Measurements from ENCODE around the gene LRRC75A.

The LRRC75A gene

DNA sequence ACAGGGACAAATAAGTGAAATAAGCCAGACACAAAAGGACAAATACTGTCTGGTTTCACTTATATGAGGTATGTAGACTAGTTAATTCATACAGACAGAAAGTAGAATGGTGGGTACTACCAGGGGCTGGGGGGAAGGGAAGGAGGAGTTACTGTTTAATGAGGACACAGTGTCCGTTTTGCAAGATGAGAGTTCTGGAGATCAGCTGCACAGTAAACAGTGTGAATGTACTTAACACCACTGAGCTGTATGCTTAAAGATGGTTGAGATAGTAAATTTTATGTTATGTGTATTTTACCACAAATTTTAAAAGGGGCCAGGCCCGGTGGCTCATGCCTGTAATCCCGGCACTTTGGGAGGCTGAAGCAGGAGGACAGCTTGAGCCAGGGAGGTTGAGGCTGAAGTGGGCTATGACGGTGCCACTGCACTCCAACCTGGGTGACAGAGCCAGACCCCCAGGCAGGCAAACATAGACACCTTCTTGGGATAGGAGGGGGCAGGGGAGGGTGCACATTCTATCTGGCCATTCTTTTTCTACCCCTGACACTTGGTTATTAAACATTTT, 23.5 kb downstream of the LRRC75A start:
- Histone ChIP-seq H3K27me3 (replicated peaks) (no peaks in the 10 kb centered on the region), H3K27ac (no peak overlapping the region), H3K36me3 (replicated peaks) (no peaks in the 10 kb centered on the region), H3K4me3 (ENCODE audit: low read depth, low read length) (no peak overlapping the region)
- no peak for DNase-seq
- TF ChIP-seq, protein P1, sequence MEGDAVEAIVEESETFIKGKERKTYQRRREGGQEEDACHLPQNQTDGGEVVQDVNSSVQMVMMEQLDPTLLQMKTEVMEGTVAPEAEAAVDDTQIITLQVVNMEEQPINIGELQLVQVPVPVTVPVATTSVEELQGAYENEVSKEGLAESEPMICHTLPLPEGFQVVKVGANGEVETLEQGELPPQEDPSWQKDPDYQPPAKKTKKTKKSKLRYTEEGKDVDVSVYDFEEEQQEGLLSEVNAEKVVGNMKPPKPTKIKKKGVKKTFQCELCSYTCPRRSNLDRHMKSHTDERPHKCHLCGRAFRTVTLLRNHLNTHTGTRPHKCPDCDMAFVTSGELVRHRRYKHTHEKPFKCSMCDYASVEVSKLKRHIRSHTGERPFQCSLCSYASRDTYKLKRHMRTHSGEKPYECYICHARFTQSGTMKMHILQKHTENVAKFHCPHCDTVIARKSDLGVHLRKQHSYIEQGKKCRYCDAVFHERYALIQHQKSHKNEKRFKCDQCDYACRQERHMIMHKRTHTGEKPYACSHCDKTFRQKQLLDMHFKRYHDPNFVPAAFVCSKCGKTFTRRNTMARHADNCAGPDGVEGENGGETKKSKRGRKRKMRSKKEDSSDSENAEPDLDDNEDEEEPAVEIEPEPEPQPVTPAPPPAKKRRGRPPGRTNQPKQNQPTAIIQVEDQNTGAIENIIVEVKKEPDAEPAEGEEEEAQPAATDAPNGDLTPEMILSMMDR (IDR thresholded peaks at IDR 0.05; ENCODE audit: low read depth, low read length, missing control alignments) = no peak
- in situ Hi-C loops (cut with HindIII; ENCODE audit: low pct_ligation_motif_present, low sequenced_read_pairs) = no loop called here

DNA sequence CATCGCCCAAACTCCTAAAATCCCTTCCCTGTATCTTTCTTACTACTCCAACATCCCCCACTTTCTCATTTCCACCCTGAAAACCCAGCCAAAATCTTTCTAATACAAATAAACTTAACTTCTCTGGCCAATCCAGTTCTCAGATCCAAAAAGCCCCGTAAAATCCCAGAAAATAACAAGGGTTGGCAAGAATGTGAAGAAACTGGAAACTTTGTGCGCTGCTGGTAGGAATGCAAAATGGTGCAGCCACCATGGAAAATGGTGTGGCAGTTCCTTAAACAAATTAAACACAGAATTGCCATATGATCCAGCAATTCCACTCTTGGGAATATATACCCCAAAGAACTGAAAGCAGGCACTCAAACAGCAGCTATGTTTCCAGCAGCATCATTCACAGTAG, 24.1 kb downstream of the LRRC75A start:
- TF ChIP-seq, protein P1 (IDR thresholded peaks at IDR 0.05; ENCODE audit: low read depth, low read length, missing control alignments) = no peak
- no peak for DNase-seq
- no peak overlapping the region for H3K27ac ChIP-seq
- in situ Hi-C loops (cut with HindIII; ENCODE audit: low pct_ligation_motif_present, low sequenced_read_pairs) = no loop called here
- H3K27me3 ChIP-seq (replicated peaks) = no peaks in the 10 kb centered on the region
- no peaks in the 10 kb centered on the region for H3K36me3 ChIP-seq (replicated peaks)
- no peak overlapping the region for H3K4me3 ChIP-seq (ENCODE audit: low read depth, low read length)

DNA sequence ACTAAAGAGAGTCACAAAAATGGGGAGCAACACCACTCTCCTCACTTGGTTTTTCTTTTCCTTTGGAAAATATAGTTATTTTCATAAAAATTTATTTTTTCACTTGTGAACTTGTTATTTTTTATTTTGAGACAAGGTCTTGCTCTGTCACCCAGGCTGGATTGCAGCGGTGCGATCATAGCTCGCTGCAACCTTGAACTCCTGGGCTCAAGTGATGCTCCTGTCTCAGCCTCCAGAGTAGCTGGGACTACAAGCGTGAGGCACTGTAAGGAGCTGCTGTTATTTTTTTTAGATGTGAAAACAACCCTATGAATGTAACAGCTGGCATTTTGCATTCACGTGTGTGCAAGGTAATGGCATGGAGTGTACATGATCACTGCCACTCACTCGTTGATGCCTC, 24.9 kb downstream of the LRRC75A start:
- H3K27ac ChIP-seq = no peak overlapping the region
- in situ Hi-C loops (cut with HindIII; ENCODE audit: low pct_ligation_motif_present, low sequenced_read_pairs) = no loop called here
- TF ChIP-seq, protein P1 (IDR thresholded peaks at IDR 0.05; ENCODE audit: low read depth, low read length, missing control alignments) = no peak
- H3K4me3 ChIP-seq (ENCODE audit: low read depth, low read length) = no peak overlapping the region
- H3K36me3 ChIP-seq (replicated peaks) = no peaks in the 10 kb centered on the region
- H3K27me3 ChIP-seq (replicated peaks) = no peaks in the 10 kb centered on the region
- DNase-seq = no peak

DNA sequence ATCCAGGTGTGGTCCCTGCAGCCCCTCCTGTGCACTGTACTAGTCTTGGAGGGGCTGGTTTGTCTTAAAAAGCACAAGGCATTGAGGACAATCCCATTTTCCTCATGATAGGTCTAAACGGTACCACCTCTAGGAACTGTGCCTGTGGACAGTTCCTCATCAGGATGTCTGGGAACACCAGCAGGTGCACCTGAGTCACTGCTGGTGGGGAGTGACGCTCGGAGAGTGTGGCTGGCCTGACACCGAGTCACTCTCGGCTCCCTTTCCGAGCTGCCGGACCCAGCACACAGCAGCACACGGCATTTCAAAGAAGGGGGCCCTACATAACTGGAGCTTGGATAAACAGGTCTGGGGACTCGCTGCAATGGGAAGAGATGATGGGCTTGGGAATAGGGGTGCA, 25.6 kb downstream of the LRRC75A start:
- no peaks in the 10 kb centered on the region for H3K27me3 ChIP-seq (replicated peaks)
- H3K27ac ChIP-seq = no peak overlapping the region
- TF ChIP-seq, protein P1 (IDR thresholded peaks at IDR 0.05; ENCODE audit: low read depth, low read length, missing control alignments) = no peak
- H3K36me3 ChIP-seq (replicated peaks) = no peaks in the 10 kb centered on the region
- DNase-seq = no peak
- H3K4me3 ChIP-seq (ENCODE audit: low read depth, low read length) = no peak overlapping the region
- in situ Hi-C loops (cut with HindIII; ENCODE audit: low pct_ligation_motif_present, low sequenced_read_pairs) = no loop called here

DNA sequence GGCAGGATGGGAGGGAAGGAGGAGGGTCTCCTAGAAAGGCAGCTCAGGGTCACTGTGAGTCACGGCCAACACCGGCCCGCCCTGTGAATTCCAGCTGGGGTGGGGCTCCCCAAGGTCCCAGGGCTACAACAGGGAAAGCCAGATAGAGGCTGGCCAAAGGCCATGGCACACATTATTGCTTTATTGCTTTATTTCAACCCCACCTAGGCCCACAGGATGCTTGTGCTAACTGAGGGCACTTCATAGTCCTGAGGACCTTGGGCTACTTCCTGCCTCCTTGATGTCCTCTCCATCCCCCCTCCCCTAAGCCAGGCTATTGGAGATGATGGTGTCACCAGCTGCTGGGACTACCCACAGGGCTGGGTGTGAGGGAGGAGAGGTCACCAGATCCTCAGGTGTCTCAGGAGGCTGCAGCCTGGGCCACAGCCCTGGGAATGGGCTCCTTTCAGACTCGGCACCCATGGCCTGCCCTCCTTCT, 26.1 kb downstream of the LRRC75A start:
- TF ChIP-seq, protein P1 (IDR thresholded peaks at IDR 0.05; ENCODE audit: low read depth, low read length, missing control alignments) = no peak
- no peak overlapping the region for H3K4me3 ChIP-seq (ENCODE audit: low read depth, low read length)
- in situ Hi-C loops (cut with HindIII; ENCODE audit: low pct_ligation_motif_present, low sequenced_read_pairs) = no loop called here
- H3K27ac ChIP-seq = no peak overlapping the region
- no peak for DNase-seq
- H3K36me3 ChIP-seq (replicated peaks) = no peaks in the 10 kb centered on the region
- H3K27me3 ChIP-seq (replicated peaks) = no peaks in the 10 kb centered on the region

DNA sequence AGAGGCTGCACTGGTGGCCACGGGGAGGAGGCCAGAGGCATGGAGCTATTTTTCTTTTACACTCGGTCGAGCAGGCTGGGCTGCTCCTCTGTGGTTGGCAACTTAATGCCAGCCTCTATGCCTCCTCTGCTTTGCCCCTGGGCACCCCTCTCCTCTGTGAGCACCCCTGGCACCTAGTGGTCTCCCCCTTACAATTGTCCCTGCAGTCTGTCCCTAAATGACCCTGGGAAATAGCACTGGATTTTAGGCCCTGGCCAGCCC, 27.0 kb downstream of the LRRC75A start:
- no peak for DNase-seq
- Histone ChIP-seq H3K27me3 (replicated peaks) (no peaks in the 10 kb centered on the region), H3K36me3 (replicated peaks) (no peaks in the 10 kb centered on the region), H3K4me3 (ENCODE audit: low read depth, low read length) (no peak overlapping the region), H3K27ac (no peak overlapping the region)
- in situ Hi-C loops (cut with HindIII; ENCODE audit: low pct_ligation_motif_present, low sequenced_read_pairs) = no loop called here
- TF ChIP-seq, protein P1 (IDR thresholded peaks at IDR 0.05; ENCODE audit: low read depth, low read length, missing control alignments) = no peak

Data from brain microvascular endothelial cell (primary cell).